Right atrium auricular region (tissue), 2 donors: Measurements from ENCODE around the gene LCOR. TPM values are rescaled to one million over a fixed set of nuclear protein-coding genes. Genes with fewer than 3 reads are reported as not detected.

ENCODE experiments used
- DNase-seq: peaks from one replicate; pipeline ENCODE4 v3.0.0-alpha.2; 2019; ENCODE audit warnings: low spot score
- H3K27ac ChIP-seq, 2 donors: fragments of 200-600 bp; sonication (generic); 1 replicate in 1 of 2; 2 replicates in 1 of 2; pipeline ENCODE4 v1.5.1; 2016 to 2019
- H3K27me3 ChIP-seq, 2 donors: fragments of 200-600 bp; sonication (generic); one replicate each; pipeline versions ENCODE4 v1.5.1 to v1.6.0; 2017 to 2019
- H3K36me3 ChIP-seq: fragments of 200-600 bp; sonication (generic); one replicate; pipeline ENCODE4 v1.5.1; 2016
- H3K4me1 ChIP-seq, 2 donors: fragments of 200-600 bp; sonication (generic); one replicate each; pipeline versions ENCODE4 v1.5.1 to v1.6.0; 2017 to 2019
- H3K4me3 ChIP-seq, 2 donors: fragments of 200-600 bp; sonication (generic); 1 replicate in 1 of 2; 2 replicates in 1 of 2; pipeline ENCODE4 v1.5.1; 2017 to 2019; ENCODE audit warnings: mild to moderate bottlenecking in 1 of 2, moderate library complexity in 1 of 2
- H3K9me3 ChIP-seq, 2 donors: fragments of 200-600 bp; sonication (generic); one replicate each; pipeline ENCODE4 v1.5.1; 2019
- total RNA-seq, 2 donors: library from RNA; depleted of rRNA; stranded (reverse); fragments of >200 nt; gene quantifications; one replicate each; pipeline ENCODE4 v1.1.0, GENCODE V29; 2016
- TF ChIP-seq, protein P1 (sequence below), 2 donors: fragments of 200-600 bp; sonication (generic); IDR thresholded peaks; one replicate each; pipeline ENCODE4 v1.5.1; 2019; ENCODE audit warnings: antibody characterized with exemption in 2 of 2

LCOR gene
- total RNA-seq, 2 donors from 2014 or later, result 10.2 to 12.2 TPM

DNA sequence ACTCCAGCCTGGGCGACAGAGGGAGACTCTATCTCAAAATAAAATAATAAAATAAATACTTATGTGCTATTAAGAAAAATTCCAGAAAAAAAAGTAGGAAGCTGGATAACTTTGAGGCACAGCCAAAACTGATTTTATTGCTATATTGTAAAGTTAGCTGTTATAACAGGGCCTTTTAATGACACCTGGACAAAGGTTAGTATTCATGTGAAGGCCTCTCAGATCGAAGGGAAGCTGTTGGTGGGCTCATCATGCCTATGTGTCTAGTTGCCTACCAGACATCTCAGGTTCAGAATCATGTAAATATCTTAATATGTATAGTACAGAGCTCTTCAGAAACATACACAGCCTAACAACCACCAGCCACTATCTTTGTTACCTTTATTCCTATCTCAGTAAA lies 143.0 kb downstream of the LCOR start:
- H3K9me3 ChIP-seq, result no peaks in the 10 kb centered on the region
- H3K4me1 ChIP-seq, result no peaks in the 10 kb centered on the region
- TF ChIP-seq, protein P1, sequence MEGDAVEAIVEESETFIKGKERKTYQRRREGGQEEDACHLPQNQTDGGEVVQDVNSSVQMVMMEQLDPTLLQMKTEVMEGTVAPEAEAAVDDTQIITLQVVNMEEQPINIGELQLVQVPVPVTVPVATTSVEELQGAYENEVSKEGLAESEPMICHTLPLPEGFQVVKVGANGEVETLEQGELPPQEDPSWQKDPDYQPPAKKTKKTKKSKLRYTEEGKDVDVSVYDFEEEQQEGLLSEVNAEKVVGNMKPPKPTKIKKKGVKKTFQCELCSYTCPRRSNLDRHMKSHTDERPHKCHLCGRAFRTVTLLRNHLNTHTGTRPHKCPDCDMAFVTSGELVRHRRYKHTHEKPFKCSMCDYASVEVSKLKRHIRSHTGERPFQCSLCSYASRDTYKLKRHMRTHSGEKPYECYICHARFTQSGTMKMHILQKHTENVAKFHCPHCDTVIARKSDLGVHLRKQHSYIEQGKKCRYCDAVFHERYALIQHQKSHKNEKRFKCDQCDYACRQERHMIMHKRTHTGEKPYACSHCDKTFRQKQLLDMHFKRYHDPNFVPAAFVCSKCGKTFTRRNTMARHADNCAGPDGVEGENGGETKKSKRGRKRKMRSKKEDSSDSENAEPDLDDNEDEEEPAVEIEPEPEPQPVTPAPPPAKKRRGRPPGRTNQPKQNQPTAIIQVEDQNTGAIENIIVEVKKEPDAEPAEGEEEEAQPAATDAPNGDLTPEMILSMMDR (IDR thresholded peaks at IDR 0.05), result no peak
- no peak for DNase-seq
- H3K4me3 ChIP-seq, result no peak overlapping the region
- H3K27ac ChIP-seq, result no peak overlapping the region
- no peaks in the 10 kb centered on the region for H3K36me3 ChIP-seq
- no peaks in the 10 kb centered on the region for H3K27me3 ChIP-seq

GRCh38 chr10:96978621-96979154 lies 146.6 kb downstream of the LCOR start:
- TF ChIP-seq, protein P1 (IDR thresholded peaks at IDR 0.05), result no peak

DNA sequence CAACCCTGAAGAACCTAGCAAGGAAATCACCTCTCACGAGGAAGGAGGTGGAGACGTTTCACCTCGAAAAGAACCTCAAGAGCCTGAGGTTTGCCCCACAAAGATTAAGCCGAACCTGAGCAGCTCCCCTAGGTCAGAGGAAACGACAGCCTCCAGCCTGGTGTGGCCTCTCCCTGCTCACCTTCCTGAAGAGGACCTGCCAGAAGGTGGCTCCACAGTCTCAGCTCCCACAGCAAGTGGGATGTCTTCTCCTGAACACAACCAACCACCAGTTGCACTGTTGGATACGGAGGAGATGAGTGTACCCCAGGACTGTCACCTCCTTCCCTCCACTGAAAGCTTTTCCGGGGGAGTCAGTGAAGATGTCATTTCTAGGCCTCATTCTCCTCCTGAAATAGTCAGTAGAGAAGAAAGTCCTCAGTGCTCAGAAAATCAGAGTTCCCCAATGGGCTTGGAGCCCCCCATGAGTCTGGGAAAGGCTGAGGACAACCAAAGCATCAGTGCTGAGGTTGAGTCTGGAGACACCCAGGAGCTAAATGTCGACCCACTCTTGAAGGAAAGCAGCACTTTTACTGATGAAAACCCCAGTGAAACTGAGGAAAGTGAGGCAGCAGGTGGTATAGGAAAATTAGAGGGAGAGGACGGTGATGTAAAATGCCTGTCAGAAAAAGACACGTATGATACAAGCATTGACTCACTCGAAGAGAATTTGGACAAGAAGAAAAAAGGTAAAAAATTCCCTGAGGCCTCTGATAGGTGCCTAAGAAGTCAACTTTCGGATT lies 150.2 kb downstream of the LCOR start:
- H3K36me3 ChIP-seq, result peaks cover 18% of the 10 kb centered on the region
- H3K9me3 ChIP-seq, result no peaks in the 10 kb centered on the region
- TF ChIP-seq, protein P1 (IDR thresholded peaks at IDR 0.05), result no peak
- no peaks in the 10 kb centered on the region for H3K27me3 ChIP-seq
- no peak for DNase-seq
- no peaks in the 10 kb centered on the region for H3K4me1 ChIP-seq
- no peak overlapping the region for H3K27ac ChIP-seq
- no peak overlapping the region for H3K4me3 ChIP-seq

More at GRCh38 chr10:96978621-96979154, 146.6 kb downstream of the LCOR start:
- Histone ChIP-seq H3K4me1 (no peaks in the 10 kb centered on the region), H3K27ac (no peak overlapping the region), H3K36me3 (peaks cover 18% of the 10 kb centered on the region), H3K27me3 (no peaks in the 10 kb centered on the region), H3K9me3 (no peaks in the 10 kb centered on the region), H3K4me3 (no peak overlapping the region)
- no peak for DNase-seq

GRCh38 chr10:96984541-96985131 lies 152.5 kb downstream of the LCOR start:
- Histone ChIP-seq H3K4me3 (no peak overlapping the region), H3K27ac (no peak overlapping the region), H3K9me3 (no peaks in the 10 kb centered on the region), H3K27me3 (no peaks in the 10 kb centered on the region), H3K4me1 (no peaks in the 10 kb centered on the region), H3K36me3 (peaks cover 18% of the 10 kb centered on the region)
- no peak for DNase-seq
- TF ChIP-seq, protein P1 (IDR thresholded peaks at IDR 0.05), result no peak

- no peak for DNase-seq
- H3K4me3 ChIP-seq, result no peak overlapping the region
- no peaks in the 10 kb centered on the region for H3K9me3 ChIP-seq
- H3K4me1 ChIP-seq, result no peaks in the 10 kb centered on the region
- peaks cover 11% of the 10 kb centered on the region for H3K36me3 ChIP-seq
- H3K27ac ChIP-seq, result no peak overlapping the region
- TF ChIP-seq, protein P1 (IDR thresholded peaks at IDR 0.05), result no peak
- H3K27me3 ChIP-seq, result no peaks in the 10 kb centered on the region
Observed at GRCh38 chr10:96986200-96986856, 154.2 kb downstream of the LCOR start.
